HTR-8/SVneo (cell line): Measurements from ENCODE around the gene RGS18.
"Not testable (repeated sequence)": the region's sequence is repeated elsewhere in the genome, so short reads cannot be mapped to it uniquely, and the experiment has no call there.

Experiments used
- DNase-seq: peaks from one replicate; pipeline ENCODE4 v3.0.0; 2011; ENCODE audit warnings: low spot score, mixed read lengths; ENCODE audit not compliant: insufficient read length
- FAIRE-seq: peaks from 2 replicates; lab custom pipeline; 2011; peaks lifted over from hg19 to GRCh38; lab: Jason Lieb, UNC

Gene RGS18

DNA sequence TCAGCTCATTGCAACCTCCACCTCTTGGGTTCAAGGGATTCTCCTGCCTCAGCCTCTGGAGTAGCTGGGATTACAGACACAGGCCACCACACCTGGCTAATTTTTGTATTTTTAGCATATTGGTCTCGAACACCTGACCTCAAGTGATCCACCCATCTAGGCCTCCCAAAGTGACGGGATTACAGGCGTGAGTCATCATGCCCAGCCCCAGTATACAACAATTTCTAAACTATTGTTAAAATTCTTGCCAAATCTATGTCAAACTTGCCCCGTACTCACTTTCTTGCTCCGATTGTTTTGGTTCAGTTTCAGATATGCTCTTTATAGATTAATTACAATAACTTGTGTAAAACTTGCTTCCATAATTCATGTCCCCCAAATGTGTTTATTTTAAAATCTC is 4.1 kb downstream of the RGS18 start:
- FAIRE-seq = no peak
- no peak for DNase-seq

DNA sequence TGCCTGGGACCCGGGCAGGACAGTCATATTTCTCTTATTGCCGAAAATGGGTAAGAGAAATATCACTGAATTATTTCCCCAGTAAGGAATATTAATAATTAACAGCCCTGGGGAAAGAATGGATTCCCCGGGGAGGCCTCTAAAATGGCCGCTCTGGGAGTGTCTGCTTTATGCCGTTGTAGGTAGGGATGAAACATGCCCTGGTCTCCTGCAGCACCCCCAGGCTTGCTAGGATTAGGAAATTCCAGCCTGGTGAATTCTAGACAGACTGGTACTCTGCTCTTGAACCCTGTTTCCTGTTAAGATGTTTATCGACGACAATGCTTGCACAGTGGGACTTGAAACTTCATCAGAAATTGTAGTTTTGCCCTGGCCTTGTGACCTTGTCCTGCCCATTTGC is 6.7 kb downstream of the RGS18 start:
- FAIRE-seq, DNase-seq: not testable (repeated sequence)

GRCh38 chr1:192167011-192167410 is 8.7 kb downstream of the RGS18 start:
- no peak for DNase-seq
- no peak for FAIRE-seq

GRCh38 chr1:192167911-192168700 is 9.8 kb downstream of the RGS18 start:
- FAIRE-seq = no peak

DNA sequence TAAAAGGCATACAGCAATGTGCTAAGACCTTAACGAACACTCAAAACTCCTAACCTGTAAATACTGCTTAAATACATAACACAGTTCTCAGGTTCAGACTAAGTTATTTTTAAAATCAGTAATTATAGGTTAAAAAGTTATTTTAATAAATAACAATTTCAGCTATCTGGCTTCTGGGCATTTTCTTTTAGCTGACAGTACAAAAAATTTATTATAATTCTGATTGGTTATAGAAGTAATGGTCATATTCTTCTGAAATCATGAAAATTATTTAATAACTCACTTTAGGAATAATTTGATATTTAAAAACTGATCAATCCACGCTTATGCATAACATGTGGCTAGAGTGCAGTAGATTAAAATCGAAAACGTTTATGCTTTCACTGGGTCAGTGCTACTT is 10.7 kb downstream of the RGS18 start:
- no peak for FAIRE-seq
- no peak for DNase-seq

More at GRCh38 chr1:192167911-192168700, 9.8 kb downstream of the RGS18 start:
- no peak for DNase-seq

GRCh38 chr1:192170196-192170984 is 12.1 kb downstream of the RGS18 start:
- no peak for DNase-seq
- FAIRE-seq = no peak

DNA sequence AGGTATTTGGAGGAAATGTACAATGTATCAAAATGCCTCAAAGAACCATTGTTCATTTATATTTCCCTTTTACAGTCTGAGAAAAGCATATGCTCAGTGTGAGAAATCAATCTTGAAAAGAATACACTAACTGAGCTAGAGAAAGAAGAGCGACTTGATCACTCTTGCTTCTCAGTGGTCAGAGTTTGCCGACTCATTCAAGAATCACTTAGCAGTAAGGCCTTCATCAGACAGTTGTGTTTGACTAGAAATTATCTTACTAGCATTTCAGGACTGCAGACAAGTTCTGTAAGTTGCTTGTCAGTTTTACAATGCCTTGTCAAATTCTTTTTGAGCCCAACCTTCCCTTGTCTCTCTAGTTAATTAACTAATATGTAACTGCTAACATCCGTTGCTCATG is 12.9 kb downstream of the RGS18 start:
- no peak for DNase-seq
- no peak for FAIRE-seq

GRCh38 chr1:192175971-192176370 is 17.7 kb downstream of the RGS18 start:
- DNase-seq = no peak
- no peak for FAIRE-seq

- DNase-seq (no peak), FAIRE-seq (no peak)
Observed at GRCh38 chr1:192183788-192184187, 25.5 kb downstream of the RGS18 start.

GRCh38 chr1:192186197-192186596 is 27.9 kb downstream of the RGS18 start:
- no peak for FAIRE-seq

DNA sequence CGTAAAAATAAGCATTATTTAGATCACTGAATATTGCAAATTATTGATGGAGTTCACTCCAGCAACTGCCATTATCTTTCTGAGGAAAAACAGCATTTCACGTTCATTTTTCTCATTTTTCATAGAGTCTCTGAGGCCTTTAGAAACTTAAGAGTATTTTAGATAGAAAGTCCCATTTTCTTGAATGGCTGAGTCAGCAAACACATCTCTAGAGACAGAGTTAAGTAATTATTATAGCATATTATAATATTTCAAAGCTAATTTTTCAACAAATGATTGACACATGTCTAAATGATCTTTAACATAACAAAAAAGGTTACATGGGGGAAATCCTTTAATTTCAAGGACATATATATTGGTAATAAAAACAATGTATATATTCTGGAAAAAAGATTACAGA is 31.8 kb downstream of the RGS18 start:
- DNase-seq = no peak
- no peak for FAIRE-seq

More at GRCh38 chr1:192186197-192186596, 27.9 kb downstream of the RGS18 start:
- no peak for DNase-seq

DNA sequence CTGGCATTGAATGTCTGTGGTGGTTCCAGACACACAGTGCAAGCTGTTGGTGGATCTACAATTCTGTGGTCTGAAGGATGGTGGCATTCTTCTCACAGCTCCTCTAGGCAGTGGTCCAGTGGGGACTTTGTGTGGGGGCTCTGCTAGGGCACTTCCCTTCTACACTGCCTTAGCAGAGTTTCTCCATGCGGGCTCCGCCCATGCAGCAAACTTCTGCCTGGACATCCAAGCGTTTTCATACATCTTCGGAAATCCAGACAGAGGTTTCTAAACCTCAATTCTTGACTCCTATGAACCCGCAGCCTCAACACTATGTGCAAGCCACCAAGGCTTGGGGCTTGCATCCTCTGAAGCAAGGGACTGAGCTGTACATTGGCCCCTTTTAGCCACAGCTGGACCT is 43.0 kb downstream of the RGS18 start:
- DNase-seq (no peak), FAIRE-seq (no peak)

DNA sequence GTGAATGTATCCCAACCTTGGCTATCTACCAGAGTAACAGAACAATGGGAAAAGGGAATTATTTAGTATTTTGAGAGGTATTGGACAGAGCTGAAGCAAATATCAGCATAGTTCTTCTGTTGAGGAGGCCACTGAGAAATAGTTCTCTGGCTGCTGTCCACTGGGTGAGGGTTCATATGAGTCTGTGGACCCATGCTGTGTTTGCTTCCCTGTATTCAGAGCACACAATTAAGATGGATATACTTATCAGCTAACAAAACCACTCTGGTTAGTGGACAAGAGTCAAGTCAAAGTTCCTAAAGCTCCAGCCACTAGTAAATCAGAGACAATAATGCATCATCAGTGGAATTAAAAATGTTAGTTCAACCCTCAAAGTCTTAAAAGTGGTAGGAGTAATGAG is 66.1 kb downstream of the RGS18 start:
- no peak for FAIRE-seq
- DNase-seq = no peak

- DNase-seq (no peak), FAIRE-seq (no peak)
Observed at GRCh38 chr1:192224846-192225245, 66.6 kb downstream of the RGS18 start.

DNA sequence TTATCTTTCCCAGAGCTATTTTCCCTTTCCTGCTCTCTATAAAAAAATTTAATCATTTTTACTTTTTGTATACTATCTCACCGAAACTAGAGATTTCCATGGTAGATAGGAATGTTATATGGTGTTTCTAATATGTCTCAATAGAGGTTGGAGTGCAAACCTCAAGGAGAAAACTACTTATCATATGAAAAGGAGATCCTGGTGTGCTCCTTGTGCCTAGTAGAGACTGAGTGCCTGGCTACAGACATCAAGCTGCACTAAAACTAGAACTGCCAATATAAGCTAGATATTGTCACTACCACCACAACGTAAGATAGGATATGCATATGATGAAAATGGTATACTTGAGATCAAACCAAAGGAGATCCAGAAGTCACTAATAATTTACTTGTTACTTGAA is 67.0 kb downstream of the RGS18 start:
- DNase-seq (no peak), FAIRE-seq (no peak)

- FAIRE-seq (no peak), DNase-seq (peak; percentile 8)
Observed at GRCh38 chr1:192225703-192226102, 67.4 kb downstream of the RGS18 start.

GRCh38 chr1:192227330-192227729 is 69.1 kb downstream of the RGS18 start:
- FAIRE-seq = no peak

DNA sequence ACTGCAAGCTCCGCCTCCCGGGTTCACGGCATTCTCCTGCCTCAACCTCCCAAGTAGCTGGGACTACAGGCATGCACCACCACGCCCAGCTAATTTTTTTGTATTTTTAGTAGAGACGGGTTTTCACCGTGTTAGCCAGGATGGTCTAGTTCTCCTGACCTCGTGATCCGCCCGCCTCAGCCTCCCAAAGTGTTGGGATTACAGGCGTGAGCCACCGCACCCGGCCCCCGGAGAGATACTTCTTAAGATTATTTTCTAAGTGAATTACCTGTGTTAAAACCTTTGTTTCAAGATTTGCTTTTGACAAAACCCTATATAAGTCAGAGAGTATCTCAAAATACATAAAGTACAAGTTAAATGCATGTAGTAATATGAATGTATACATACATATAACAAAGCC is 69.7 kb downstream of the RGS18 start:
- not testable (repeated sequence) for DNase-seq, FAIRE-seq

More at GRCh38 chr1:192227330-192227729, 69.1 kb downstream of the RGS18 start:
- DNase-seq = no peak

- no peak for FAIRE-seq
- DNase-seq = no peak
Observed at GRCh38 chr1:192232817-192233417, 74.7 kb downstream of the RGS18 start.

DNA sequence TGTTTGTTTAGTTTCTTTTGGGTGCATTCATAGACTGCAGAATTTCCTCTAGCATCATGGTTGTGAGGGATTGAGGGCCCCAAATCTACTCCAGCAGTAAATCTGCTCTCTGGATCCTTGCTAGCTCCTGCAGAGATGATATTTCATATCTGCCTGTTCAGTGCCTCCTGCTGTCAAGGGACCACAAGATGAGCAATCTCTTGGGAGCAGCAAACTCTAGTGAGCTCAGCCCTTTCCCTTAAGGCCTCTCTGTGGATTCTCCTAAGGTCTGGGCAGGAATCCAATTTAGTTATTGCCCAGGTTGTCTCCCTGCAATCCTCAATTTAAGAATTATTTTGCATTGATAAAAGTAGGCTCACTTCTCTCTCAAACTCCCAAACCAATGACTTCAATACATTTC is 76.9 kb downstream of the RGS18 start:
- no peak for DNase-seq
- FAIRE-seq = no peak
